Measurements from ENCODE around the gene EAF1.

EAF1 gene

GRCh38 chr3:15488002-15488401, 60.6 kb downstream of the EAF1 start:
- H3K4me3 ChIP-seq (ENCODE audit: low read depth, low read length) = no peak overlapping the region
- TF ChIP-seq CTCF (IDR thresholded peaks at IDR 0.05; ENCODE audit: low read depth, low read length) = no peak

GRCh38 chr3:15490158-15490557, 62.8 kb downstream of the EAF1 start:
- TF ChIP-seq CTCF (IDR thresholded peaks at IDR 0.05; ENCODE audit: low read depth, low read length) = no peak
- no peak overlapping the region for H3K4me3 ChIP-seq (ENCODE audit: low read depth, low read length)

GRCh38 chr3:15491143-15491542, 63.7 kb downstream of the EAF1 start:
- no peak overlapping the region for H3K4me3 ChIP-seq (ENCODE audit: low read depth, low read length)
- TF ChIP-seq CTCF (IDR thresholded peaks at IDR 0.05; ENCODE audit: low read depth, low read length) = no peak

Data from WI38 (cell line).